H1 (cell line): ENCODE results near the gene KCNC3.

ENCODE experiments used
- BCL11A ChIP-seq, 2 experiments: IDR thresholded peaks; one replicate each; pipeline ENCODE4 v1.6.1; 2011; ENCODE audit warnings: low read depth in 2 of 2, low read length in 2 of 2, mild to moderate bottlenecking in 2 of 2
- CEBPB ChIP-seq: IDR thresholded peaks from 2 replicates; pipeline ENCODE4 v1.6.1; 2012; ENCODE audit warnings: low read depth, low read length
- CREB1 ChIP-seq: IDR thresholded peaks from 2 replicates; pipeline ENCODE4 v1.6.1; 2012; ENCODE audit warnings: inconsistent platforms
- CTCF ChIP-seq, 3 experiments: IDR thresholded peaks; 1 replicate in 2 of 3; 2 replicates in 1 of 3; pipeline versions ENCODE4 v1.5.1 to v1.6.1; 2011; ENCODE audit warnings: low read length in 3 of 3, mild to moderate bottlenecking in 3 of 3, inconsistent platforms in 2 of 3, low read depth in 1 of 3, moderate library complexity in 1 of 3; ENCODE audit not compliant: insufficient read depth in 1 of 3; ENCODE audit errors: control extremely low read depth in 1 of 3
- EZH2 ChIP-seq: fragments of 200-600 bp; sonication (generic); IDR thresholded peaks from 2 replicates; pipeline ENCODE4 v1.7.1; 2012; ENCODE audit warnings: low read depth, mild to moderate bottlenecking, moderate library complexity, low read length, inconsistent platforms; ENCODE audit not compliant: severe bottlenecking
- RXRA ChIP-seq: IDR thresholded peaks from 2 replicates; pipeline ENCODE4 v1.6.1; 2011; ENCODE audit warnings: low read depth, mild to moderate bottlenecking, low read length, moderate library complexity; ENCODE audit not compliant: insufficient read depth

- TF ChIP-seq CREB1 (peak; percentile 95), BCL11A (IDR thresholded peaks at IDR 0.05; ENCODE audit: low read depth in 2 of 2, low read length in 2 of 2) (no peak), CTCF (IDR thresholded peaks at IDR 0.05; ENCODE audit: control extremely low read depth in 1 of 3, insufficient read depth in 1 of 3, low read depth in 1 of 3, low read length in 3 of 3) (no peak; a peak in 1 of 4 replicates), RXRA (no peak), CEBPB (peak; percentile 41; the same call in 1 of the 2 replicates), EZH2 (no peak)
Observed at GRCh38 chr19:50376166-50377050, 47.2 kb upstream of the KCNC3 start, which contains the start of gene NR1H2.
